Effector CD4-positive, alpha-beta T cell (primary cell): ENCODE results near the gene NFKB1.

Experiments used
- DNase-seq: peaks from one replicate; pipeline ENCODE4 v3.0.0-alpha.2; 2020

The NFKB1 gene

DNA sequence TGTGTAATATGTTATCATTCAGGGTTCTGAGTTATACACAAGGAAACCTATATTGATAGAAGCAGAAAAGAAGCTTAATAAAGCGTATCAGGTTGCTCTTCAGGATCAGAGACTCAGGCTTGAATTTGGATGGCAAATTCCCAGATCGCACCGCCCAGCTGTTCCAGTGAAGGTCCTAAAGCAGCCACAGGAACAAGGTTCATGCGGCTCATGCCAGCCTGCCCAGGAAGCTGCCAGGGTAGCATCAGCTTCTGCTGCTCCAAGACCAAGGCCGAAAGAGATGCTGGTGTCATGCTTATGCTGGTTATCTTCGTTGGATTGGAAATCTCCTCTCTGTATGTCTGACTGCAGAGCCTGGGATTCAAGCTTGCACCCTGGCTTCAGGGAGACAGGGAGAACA lies 131.9 kb downstream of the NFKB1 start:
- DNase-seq, result no peak

- no peak for DNase-seq
Measured at GRCh38 chr4:102637391-102637790, 136.2 kb downstream of the NFKB1 start.

DNA sequence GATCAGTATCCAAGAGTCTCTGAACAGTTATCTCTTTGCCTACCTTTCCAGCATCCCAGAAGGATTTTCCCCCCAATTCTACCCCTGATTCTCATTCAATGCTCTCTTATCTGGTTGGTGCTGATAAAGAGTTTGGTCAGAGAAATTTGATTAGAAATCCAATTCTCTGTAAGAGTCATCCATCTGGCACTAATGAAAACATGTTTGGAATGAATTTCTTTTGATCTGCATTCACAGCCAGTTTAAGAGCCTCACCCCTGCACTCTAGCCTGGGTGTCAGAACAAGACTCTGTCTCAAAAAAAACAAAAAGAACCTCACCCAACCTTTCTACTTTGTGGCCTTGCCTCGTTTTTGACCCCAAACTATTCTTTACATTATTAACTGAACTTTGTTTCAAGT lies 137.5 kb downstream of the NFKB1 start:
- DNase-seq, result no peak

GRCh38 chr4:102639598-102639997 lies 138.4 kb downstream of the NFKB1 start:
- DNase-seq, result no peak

DNA sequence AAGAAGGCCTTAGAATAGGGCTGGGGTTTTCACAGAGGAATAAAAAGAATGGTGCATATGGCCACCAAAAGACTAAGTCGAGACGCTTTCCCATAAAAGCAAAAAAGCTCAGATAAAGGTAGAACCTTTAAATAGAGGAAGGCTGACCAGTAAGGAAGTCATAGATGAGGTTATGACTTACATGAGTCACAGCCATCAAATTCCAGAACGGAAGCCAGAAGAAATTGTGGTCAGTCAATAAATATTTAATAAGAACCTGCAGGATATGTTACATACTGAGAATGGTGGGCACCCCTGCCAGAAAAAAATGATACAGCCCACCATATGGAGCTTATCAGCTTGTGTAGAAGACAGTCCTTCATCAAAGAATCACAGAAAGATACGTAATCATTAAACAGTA lies 139.5 kb downstream of the NFKB1 start:
- DNase-seq, result no peak

- no peak for DNase-seq
Measured at GRCh38 chr4:102641793-102642192, 140.6 kb downstream of the NFKB1 start.

GRCh38 chr4:102642631-102643298 lies 141.6 kb downstream of the NFKB1 start:
- no peak for DNase-seq

- DNase-seq, result no peak
Measured at GRCh38 chr4:102647117-102647516, 146.0 kb downstream of the NFKB1 start.

GRCh38 chr4:102657206-102657605 lies 156.0 kb downstream of the NFKB1 start:
- no peak for DNase-seq

- DNase-seq, result no peak
Measured at GRCh38 chr4:102663073-102663472, 161.9 kb downstream of the NFKB1 start.

DNA sequence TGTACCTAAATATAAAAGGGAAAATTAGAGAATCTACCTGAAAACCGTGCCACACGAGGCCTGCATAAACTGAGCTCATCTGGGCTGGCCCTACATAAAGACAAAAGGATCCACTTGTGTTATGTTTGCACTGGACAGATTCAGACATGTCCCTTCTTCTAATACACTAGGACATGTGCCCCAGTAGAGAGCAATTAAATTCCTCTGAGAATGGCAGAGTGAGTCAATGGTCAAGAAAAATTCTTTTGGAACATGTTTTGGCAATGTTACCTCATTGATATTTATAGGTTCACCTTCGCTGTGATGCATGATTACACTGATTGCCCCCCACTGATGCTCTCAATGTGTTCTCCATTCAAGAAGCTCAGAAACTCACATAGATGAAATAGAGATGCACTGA lies 164.4 kb downstream of the NFKB1 start:
- no peak for DNase-seq
